ES-I3 (cell line): ENCODE data around the gene EML6.

Experiments used
- H3K36me3 ChIP-seq: 2 replicates; pipeline ENCODE4 v1.6.1; 2013; ENCODE audit warnings: mild to moderate bottlenecking, low read length, control low read depth, moderate library complexity; ENCODE audit not compliant: insufficient read depth
- H3K4me1 ChIP-seq: 2 replicates; pipeline ENCODE4 v1.6.1; 2013; ENCODE audit warnings: mild to moderate bottlenecking, control low read depth, low read length; ENCODE audit not compliant: insufficient read depth
- H3K9ac ChIP-seq: 2 replicates; pipeline ENCODE4 v1.6.1; 2013; ENCODE audit warnings: low read depth, mild to moderate bottlenecking, low read length, moderate library complexity
- H3K9me3 ChIP-seq: 2 replicates; pipeline ENCODE4 v1.6.1; 2013; ENCODE audit warnings: mild to moderate bottlenecking, low read length, moderate library complexity; ENCODE audit not compliant: control insufficient read depth, insufficient read depth

The EML6 gene

GRCh38 chr2:54720563-54720962 is 2.9 kb upstream of the EML6 start:
- H3K9ac ChIP-seq = no peak overlapping the region
- H3K36me3 ChIP-seq = no peaks in the 10 kb centered on the region
- peaks cover 2% of the 10 kb centered on the region; the same call in 1 of the 2 replicates for H3K9me3 ChIP-seq
- no peaks in the 10 kb centered on the region for H3K4me1 ChIP-seq

- Histone ChIP-seq H3K9ac (peak overlapping the region; percentile 80), H3K4me1 (no peaks in the 10 kb centered on the region), H3K9me3 (no peaks in the 10 kb centered on the region), H3K36me3 (no peaks in the 10 kb centered on the region)
Measured at GRCh38 chr2:54722641-54723040, 821 bp upstream of the EML6 start.

GRCh38 chr2:54723996-54724559 is 616 bp downstream of the EML6 start:
- Histone ChIP-seq H3K9me3 (no peaks in the 10 kb centered on the region), H3K36me3 (no peaks in the 10 kb centered on the region), H3K9ac (peak overlapping the region; percentile 80), H3K4me1 (no peaks in the 10 kb centered on the region)

- Histone ChIP-seq H3K36me3 (no peaks in the 10 kb centered on the region), H3K4me1 (no peaks in the 10 kb centered on the region), H3K9ac (peak overlapping the region; percentile 80; the same call in 1 of the 2 replicates), H3K9me3 (no peaks in the 10 kb centered on the region)
Measured at GRCh38 chr2:54724560-54725342, 1.3 kb downstream of the EML6 start.

- H3K9me3 ChIP-seq = no peaks in the 10 kb centered on the region
- H3K9ac ChIP-seq = peak overlapping the region; percentile 80; the same call in 1 of the 2 replicates
- H3K4me1 ChIP-seq = no peaks in the 10 kb centered on the region
- H3K36me3 ChIP-seq = no peaks in the 10 kb centered on the region
Measured at GRCh38 chr2:54725343-54726099, 2.1 kb downstream of the EML6 start.

GRCh38 chr2:54726431-54726830 is 3.0 kb downstream of the EML6 start:
- Histone ChIP-seq H3K9ac (no peak overlapping the region), H3K9me3 (no peaks in the 10 kb centered on the region; the same call in 1 of the 2 replicates), H3K4me1 (no peaks in the 10 kb centered on the region), H3K36me3 (no peaks in the 10 kb centered on the region)

GRCh38 chr2:54726940-54727339 is 3.5 kb downstream of the EML6 start:
- Histone ChIP-seq H3K36me3 (no peaks in the 10 kb centered on the region), H3K4me1 (no peaks in the 10 kb centered on the region), H3K9ac (no peak overlapping the region), H3K9me3 (no peaks in the 10 kb centered on the region; the same call in 1 of the 2 replicates)

- Histone ChIP-seq H3K36me3 (no peaks in the 10 kb centered on the region), H3K4me1 (no peaks in the 10 kb centered on the region), H3K9ac (no peak overlapping the region), H3K9me3 (peaks cover 4% of the 10 kb centered on the region)
Measured at GRCh38 chr2:54728669-54729120, 5.2 kb downstream of the EML6 start.

GRCh38 chr2:54735636-54736035 is 12.2 kb downstream of the EML6 start:
- Histone ChIP-seq H3K36me3 (no peaks in the 10 kb centered on the region), H3K9ac (no peak overlapping the region), H3K9me3 (peaks cover 4% of the 10 kb centered on the region), H3K4me1 (no peaks in the 10 kb centered on the region)

- Histone ChIP-seq H3K9me3 (no peaks in the 10 kb centered on the region), H3K9ac (no peak overlapping the region), H3K36me3 (no peaks in the 10 kb centered on the region), H3K4me1 (no peaks in the 10 kb centered on the region)
Measured at GRCh38 chr2:54738281-54738680, 14.8 kb downstream of the EML6 start.

GRCh38 chr2:54740333-54740732 is 16.9 kb downstream of the EML6 start:
- H3K9me3 ChIP-seq = no peaks in the 10 kb centered on the region
- no peaks in the 10 kb centered on the region for H3K4me1 ChIP-seq
- H3K36me3 ChIP-seq = no peaks in the 10 kb centered on the region
- no peak overlapping the region for H3K9ac ChIP-seq

- no peak overlapping the region for H3K9ac ChIP-seq
- H3K4me1 ChIP-seq = no peaks in the 10 kb centered on the region
- no peaks in the 10 kb centered on the region for H3K36me3 ChIP-seq
- no peaks in the 10 kb centered on the region for H3K9me3 ChIP-seq
Measured at GRCh38 chr2:54741250-54741649, 17.8 kb downstream of the EML6 start.

GRCh38 chr2:54750040-54750439 is 26.6 kb downstream of the EML6 start:
- no peaks in the 10 kb centered on the region for H3K9me3 ChIP-seq
- H3K4me1 ChIP-seq = no peaks in the 10 kb centered on the region
- no peak overlapping the region for H3K9ac ChIP-seq
- H3K36me3 ChIP-seq = no peaks in the 10 kb centered on the region

- H3K9ac ChIP-seq = no peak overlapping the region
- H3K36me3 ChIP-seq = no peaks in the 10 kb centered on the region
- no peaks in the 10 kb centered on the region for H3K9me3 ChIP-seq
- peaks cover 6% of the 10 kb centered on the region; the same call in 1 of the 2 replicates for H3K4me1 ChIP-seq
Measured at GRCh38 chr2:54752439-54752838, 29.0 kb downstream of the EML6 start.
